Measurements from ENCODE around the gene METTL5. TPM values are rescaled to one million over a fixed set of nuclear protein-coding genes. Genes with fewer than 3 reads are reported as not detected.

Gene METTL5
- total and polyA plus RNA-seq, 9 of the 15 experiments (the other 6 are each of a cell fraction or from before 2014, with no cell fraction given) = 149 to 471 (median 224) TPM

GRCh38 chr2:169824373-169825333 is at the start of gene METTL5 (continued):
- TF ChIP-seq HDAC6 (IDR thresholded peaks at IDR 0.05; ENCODE audit: low read depth, low read length) (no peak), NELFE (IDR thresholded peaks at IDR 0.05; ENCODE audit: insufficient read depth, insufficient read length) (no peak), IFI16 (CRISPR knock-in tag; IDR thresholded peaks at IDR 0.05) (no peak), ZNF445 (CRISPR knock-in tag; IDR thresholded peaks at IDR 0.05; ENCODE audit: low read depth) (no peak), THRA (IDR thresholded peaks at IDR 0.05) (no peak), NR1H2 (CRISPR knock-in tag; IDR thresholded peaks at IDR 0.05) (no peak), CC2D1A (IDR thresholded peaks at IDR 0.05) (peak; percentile 80), JUN (IDR thresholded peaks at IDR 0.05; ENCODE audit: borderline replicate concordance, low read depth, low read length) (peak; percentile 77), JUN (CRISPR knock-in tag; IDR thresholded peaks at IDR 0.05; ENCODE audit: borderline replicate concordance) (peak; percentile 91; the same call in 1 of the 2 replicates), CBFA2T2 (conservative IDR thresholded peaks at IDR 0.05) (no peak), SREBF1 (IDR thresholded peaks at IDR 0.05; ENCODE audit: borderline replicate concordance, low read depth, low read length) (no peak), CBX5 (IDR thresholded peaks at IDR 0.05; ENCODE audit: borderline replicate concordance, low read depth) (peak; percentile 81; the same call in 1 of the 2 replicates), PHTF2 (CRISPR knock-in tag; IDR thresholded peaks at IDR 0.05) (no peak), SETDB1 (IDR thresholded peaks at IDR 0.05; ENCODE audit: low read length) (no peak), ZNF551 (CRISPR knock-in tag; IDR thresholded peaks at IDR 0.05) (no peak), SIRT6 (IDR thresholded peaks at IDR 0.05; ENCODE audit: low read depth, low read length) (no peak), HMG20A (CRISPR knock-in tag; conservative IDR thresholded peaks at IDR 0.05) (no peak), MED1 (CRISPR knock-in tag; IDR thresholded peaks at IDR 0.05; ENCODE audit: borderline replicate concordance) (no peak), TBP (optimal IDR thresholded peaks at IDR 0.05; ENCODE audit: low read depth, low read length) (peak; percentile 75), SMARCC2 (IDR thresholded peaks at IDR 0.05; ENCODE audit: low read depth) (no peak; the same call in 1 of the 2 replicates), ZKSCAN3 (CRISPR knock-in tag; IDR thresholded peaks at IDR 0.05) (no peak), SRSF9 (IDR thresholded peaks at IDR 0.05; ENCODE audit: borderline replicate concordance, low read depth, low read length) (no peak)
- TF ChIP-seq, protein P1, sequence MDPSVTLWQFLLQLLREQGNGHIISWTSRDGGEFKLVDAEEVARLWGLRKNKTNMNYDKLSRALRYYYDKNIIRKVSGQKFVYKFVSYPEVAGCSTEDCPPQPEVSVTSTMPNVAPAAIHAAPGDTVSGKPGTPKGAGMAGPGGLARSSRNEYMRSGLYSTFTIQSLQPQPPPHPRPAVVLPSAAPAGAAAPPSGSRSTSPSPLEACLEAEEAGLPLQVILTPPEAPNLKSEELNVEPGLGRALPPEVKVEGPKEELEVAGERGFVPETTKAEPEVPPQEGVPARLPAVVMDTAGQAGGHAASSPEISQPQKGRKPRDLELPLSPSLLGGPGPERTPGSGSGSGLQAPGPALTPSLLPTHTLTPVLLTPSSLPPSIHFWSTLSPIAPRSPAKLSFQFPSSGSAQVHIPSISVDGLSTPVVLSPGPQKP (CRISPR knock-in tag; IDR thresholded peaks at IDR 0.05) = peak; percentile 89; the same call in 1 of the 2 replicates
- TF ChIP-seq, protein P2, sequence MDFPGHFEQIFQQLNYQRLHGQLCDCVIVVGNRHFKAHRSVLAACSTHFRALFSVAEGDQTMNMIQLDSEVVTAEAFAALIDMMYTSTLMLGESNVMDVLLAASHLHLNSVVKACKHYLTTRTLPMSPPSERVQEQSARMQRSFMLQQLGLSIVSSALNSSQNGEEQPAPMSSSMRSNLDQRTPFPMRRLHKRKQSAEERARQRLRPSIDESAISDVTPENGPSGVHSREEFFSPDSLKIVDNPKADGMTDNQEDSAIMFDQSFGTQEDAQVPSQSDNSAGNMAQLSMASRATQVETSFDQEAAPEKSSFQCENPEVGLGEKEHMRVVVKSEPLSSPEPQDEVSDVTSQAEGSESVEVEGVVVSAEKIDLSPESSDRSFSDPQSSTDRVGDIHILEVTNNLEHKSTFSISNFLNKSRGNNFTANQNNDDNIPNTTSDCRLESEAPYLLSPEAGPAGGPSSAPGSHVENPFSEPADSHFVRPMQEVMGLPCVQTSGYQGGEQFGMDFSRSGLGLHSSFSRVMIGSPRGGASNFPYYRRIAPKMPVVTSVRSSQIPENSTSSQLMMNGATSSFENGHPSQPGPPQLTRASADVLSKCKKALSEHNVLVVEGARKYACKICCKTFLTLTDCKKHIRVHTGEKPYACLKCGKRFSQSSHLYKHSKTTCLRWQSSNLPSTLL (IDR thresholded peaks at IDR 0.05) = no peak
- TF ChIP-seq, protein P3, sequence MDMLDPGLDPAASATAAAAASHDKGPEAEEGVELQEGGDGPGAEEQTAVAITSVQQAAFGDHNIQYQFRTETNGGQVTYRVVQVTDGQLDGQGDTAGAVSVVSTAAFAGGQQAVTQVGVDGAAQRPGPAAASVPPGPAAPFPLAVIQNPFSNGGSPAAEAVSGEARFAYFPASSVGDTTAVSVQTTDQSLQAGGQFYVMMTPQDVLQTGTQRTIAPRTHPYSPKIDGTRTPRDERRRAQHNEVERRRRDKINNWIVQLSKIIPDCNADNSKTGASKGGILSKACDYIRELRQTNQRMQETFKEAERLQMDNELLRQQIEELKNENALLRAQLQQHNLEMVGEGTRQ (CRISPR knock-in tag; IDR thresholded peaks at IDR 0.05) = no peak

Data from K562 (cell line).